Measurements from ENCODE around the gene LENEP.

Gene LENEP

GRCh38 chr1:154998818-154999570 lies 5.6 kb downstream of the LENEP start:
- DNase-seq (ENCODE audit: low read depth in 2 of 2), result peak in 1 of 2 experiments; percentile 40

GRCh38 chr1:154999571-155000410 lies 6.4 kb downstream of the LENEP start:
- no peak for DNase-seq (ENCODE audit: low read depth in 2 of 2)

- no peak for DNase-seq (ENCODE audit: low read depth in 2 of 2)
Observed at GRCh38 chr1:155000411-155000725, 7.0 kb downstream of the LENEP start.

- peak; percentile 47 to 53 for DNase-seq (ENCODE audit: low read depth in 2 of 2)
Observed at GRCh38 chr1:155000726-155001424, 7.5 kb downstream of the LENEP start.

- DNase-seq (ENCODE audit: low read depth in 2 of 2), result no peak
Observed at GRCh38 chr1:155001425-155001674, 8.0 kb downstream of the LENEP start.

- peak; percentile 95 to 96 for DNase-seq (ENCODE audit: low read depth in 2 of 2)
Observed at GRCh38 chr1:155001675-155002463, 8.5 kb downstream of the LENEP start.

- DNase-seq (ENCODE audit: low read depth in 2 of 2), result no peak
Observed at GRCh38 chr1:155002464-155003226, 9.3 kb downstream of the LENEP start, which contains the start of gene ZBTB7B. TSS of gene ZBTB7B (plus strand) at chr1:155002802. CDS start at chr1:155014661, 11,859 bp downstream.

- DNase-seq (ENCODE audit: low read depth in 2 of 2), result no peak
Observed at GRCh38 chr1:155003227-155003765, 9.9 kb downstream of the LENEP start.

- DNase-seq (ENCODE audit: low read depth in 2 of 2), result no peak
Observed at GRCh38 chr1:155003766-155004351, 10.5 kb downstream of the LENEP start.

GRCh38 chr1:155004352-155005075 lies 11.1 kb downstream of the LENEP start:
- no peak for DNase-seq (ENCODE audit: low read depth in 2 of 2)

- no peak for DNase-seq (ENCODE audit: low read depth in 2 of 2)
Observed at GRCh38 chr1:155005076-155006011, 12.0 kb downstream of the LENEP start.

- DNase-seq (ENCODE audit: low read depth in 2 of 2), result no peak
Observed at GRCh38 chr1:155006601-155007101, 13.3 kb downstream of the LENEP start.

- DNase-seq (ENCODE audit: low read depth in 2 of 2), result no peak
Observed at GRCh38 chr1:155007251-155007828, 14.0 kb downstream of the LENEP start.

GRCh38 chr1:155008015-155008941 lies 14.9 kb downstream of the LENEP start:
- no peak for DNase-seq (ENCODE audit: low read depth in 2 of 2)

- no peak for DNase-seq (ENCODE audit: low read depth in 2 of 2)
Observed at GRCh38 chr1:155009221-155009711, 15.9 kb downstream of the LENEP start.

- no peak for DNase-seq (ENCODE audit: low read depth in 2 of 2)
Observed at GRCh38 chr1:155009742-155010141, 16.4 kb downstream of the LENEP start.

All from fibroblast of skin of left biceps (primary cell).